GM18907 (cell line): ENCODE measurements around the gene TSN.
"Not testable (repeated sequence)": the region's sequence is repeated elsewhere in the genome, so short reads cannot be mapped to it uniquely, and the experiment has no call there.

Experiments
- ATAC-seq: cut with Tn5 transposase; IDR thresholded peaks from one replicate; pipeline ENCODE4 v1.9.1; 2021; ENCODE audit warnings: mild to moderate bottlenecking, moderate library complexity; ENCODE audit not compliant: unreplicated experiment

The TSN gene

GRCh38 chr2:121755237-121756111 is at the start of gene TSN:
TSN (plus strand) TSS chr2:121755651; CDS start chr2:121755780, 129 bp downstream.
- ATAC-seq, result peak; percentile 100

- no peak for ATAC-seq
Observed at GRCh38 chr2:121705958-121706357, 49.5 kb upstream of the TSN start.

GRCh38 chr2:121707344-121707919 is 48.0 kb upstream of the TSN start:
- ATAC-seq, result no peak

- ATAC-seq, result no peak
Observed at GRCh38 chr2:121707920-121708361, 47.5 kb upstream of the TSN start.

GRCh38 chr2:121709776-121710469 is 45.5 kb upstream of the TSN start:
- no peak for ATAC-seq

- no peak for ATAC-seq
Observed at GRCh38 chr2:121710470-121711170, 44.8 kb upstream of the TSN start.

- not testable (repeated sequence) for ATAC-seq
Observed at GRCh38 chr2:121711481-121711880, 44.0 kb upstream of the TSN start.

GRCh38 chr2:121716126-121716525 is 39.3 kb upstream of the TSN start:
- no peak for ATAC-seq

GRCh38 chr2:121717529-121717928 is 37.9 kb upstream of the TSN start:
- no peak for ATAC-seq

GRCh38 chr2:121721926-121722325 is 33.5 kb upstream of the TSN start:
- ATAC-seq, result no peak

GRCh38 chr2:121722479-121722878 is 33.0 kb upstream of the TSN start:
- peak; percentile 39 for ATAC-seq

GRCh38 chr2:121723316-121723715 is 32.1 kb upstream of the TSN start:
- ATAC-seq, result no peak

GRCh38 chr2:121727332-121727731 is 28.1 kb upstream of the TSN start:
- ATAC-seq, result no peak

- ATAC-seq, result no peak
Observed at GRCh38 chr2:121727950-121728349, 27.5 kb upstream of the TSN start.

- ATAC-seq, result no peak
Observed at GRCh38 chr2:121731366-121731765, 24.1 kb upstream of the TSN start.

- not testable (repeated sequence) for ATAC-seq
Observed at GRCh38 chr2:121734544-121734943, 20.9 kb upstream of the TSN start.

GRCh38 chr2:121735518-121736074 is 19.9 kb upstream of the TSN start:
- ATAC-seq, result no peak

- no peak for ATAC-seq
Observed at GRCh38 chr2:121736140-121736461, 19.4 kb upstream of the TSN start.

GRCh38 chr2:121736462-121737336 is 18.8 kb upstream of the TSN start, which contains the start of gene NIFK:
NIFK (minus strand) TSS chr2:121736875; CDS start chr2:121736850, 25 bp downstream.
- peak; percentile 94 for ATAC-seq

GRCh38 chr2:121740973-121741372 is 14.5 kb upstream of the TSN start:
- ATAC-seq, result no peak
